NOMO-1 treated with DMSO at 0.1 percent for 48 hours (cell line): Measurements from ENCODE around the gene IZUMO4.

Experiments
- DNase-seq: peaks from one replicate; lab custom pipeline; 2025; ENCODE audit not compliant: unreplicated experiment; lab: John Stamatoyannopoulos, UW

Gene IZUMO4, protein sequence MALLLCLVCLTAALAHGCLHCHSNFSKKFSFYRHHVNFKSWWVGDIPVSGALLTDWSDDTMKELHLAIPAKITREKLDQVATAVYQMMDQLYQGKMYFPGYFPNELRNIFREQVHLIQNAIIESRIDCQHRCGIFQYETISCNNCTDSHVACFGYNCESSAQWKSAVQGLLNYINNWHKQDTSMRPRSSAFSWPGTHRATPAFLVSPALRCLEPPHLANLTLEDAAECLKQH

DNA sequence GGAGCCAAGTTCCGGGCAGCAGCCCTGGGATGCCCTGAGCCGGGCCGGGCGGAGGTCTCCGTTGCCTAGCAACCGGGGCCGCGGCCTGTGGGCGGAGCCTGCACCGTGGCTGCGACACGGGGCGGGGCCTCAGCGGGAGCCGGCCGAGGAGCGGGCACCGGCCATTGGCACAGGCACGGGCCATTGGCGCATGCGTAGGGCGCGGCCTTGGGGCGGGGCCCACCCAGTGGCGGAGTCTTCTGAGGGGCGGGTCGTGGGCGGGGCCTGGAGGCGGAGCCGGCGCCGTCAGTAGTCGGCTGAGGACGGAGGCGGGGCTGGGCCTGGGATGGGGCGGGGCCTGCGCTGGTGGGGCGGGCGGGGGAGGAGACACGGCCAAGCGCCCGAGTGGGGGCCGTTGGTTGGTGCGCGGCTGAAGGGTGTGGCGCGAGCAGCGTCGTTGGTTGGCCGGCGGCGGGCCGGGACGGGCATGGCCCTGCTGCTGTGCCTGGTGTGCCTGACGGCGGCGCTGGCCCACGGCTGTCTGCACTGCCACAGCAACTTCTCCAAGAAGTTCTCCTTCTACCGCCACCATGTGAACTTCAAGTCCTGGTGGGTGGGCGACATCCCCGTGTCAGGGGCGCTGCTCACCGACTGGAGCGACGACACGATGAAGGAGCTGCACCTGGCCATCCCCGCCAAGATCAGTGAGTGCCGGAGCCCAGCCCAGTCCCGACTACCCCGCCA lies at the start of gene IZUMO4:
IZUMO4 (plus strand) TSS at position 436 of the 723 bp plus-strand sequence; CDS start at position 467, 31 bp downstream.
- DNase-seq: peak; percentile 97

DNA sequence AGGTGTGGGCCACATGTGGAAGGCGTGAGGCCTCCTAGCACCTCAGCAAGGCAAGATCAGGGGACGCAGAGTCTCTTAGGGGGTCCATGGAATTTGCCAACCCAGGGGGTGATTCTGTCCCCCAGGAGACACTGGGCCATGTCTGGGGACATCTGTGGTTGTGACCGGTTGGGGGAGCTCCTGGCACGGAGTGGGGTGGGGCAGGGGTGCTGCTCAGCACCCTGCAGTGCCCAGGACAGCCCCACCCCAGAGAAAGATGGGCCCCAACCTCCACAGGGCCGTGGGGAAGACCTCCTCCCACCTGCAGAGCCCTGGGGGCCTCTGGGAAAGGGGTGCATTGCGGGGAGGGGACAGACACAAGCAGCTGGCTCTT lies 49.7 kb upstream of the IZUMO4 start:
- no peak for DNase-seq

DNA sequence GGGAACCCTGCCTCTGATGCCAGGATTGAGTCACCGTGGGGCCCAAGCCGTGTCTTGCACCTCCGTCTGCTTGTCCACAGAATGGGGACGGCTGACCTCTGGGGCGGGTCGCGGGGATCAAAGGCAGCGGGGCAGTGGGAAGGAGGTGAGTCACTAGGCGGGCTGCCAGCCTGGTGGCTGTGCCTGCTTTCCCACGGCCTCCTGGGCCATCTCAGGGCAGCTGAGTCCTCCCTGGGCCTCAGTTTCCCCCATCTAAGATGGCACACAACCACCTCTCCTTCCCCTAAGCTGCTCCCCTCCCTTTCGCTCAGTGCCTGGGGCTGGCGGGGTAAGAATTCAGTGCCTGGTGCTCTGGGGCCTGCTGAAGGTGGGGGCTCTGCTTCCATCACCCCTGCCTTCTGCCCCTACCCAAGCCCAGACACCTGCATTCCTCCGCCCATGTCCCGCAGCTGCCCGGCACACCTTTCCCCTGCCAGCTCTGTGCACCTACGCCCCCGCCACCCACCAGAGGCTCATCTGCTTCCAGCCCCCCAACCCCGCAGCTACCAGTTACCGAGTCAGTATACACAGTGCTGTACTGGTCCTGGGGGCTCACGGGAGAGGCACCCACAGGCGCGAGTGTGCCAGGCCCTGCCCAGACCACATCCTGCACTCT lies 49.1 kb upstream of the IZUMO4 start:
- no peak for DNase-seq

DNA sequence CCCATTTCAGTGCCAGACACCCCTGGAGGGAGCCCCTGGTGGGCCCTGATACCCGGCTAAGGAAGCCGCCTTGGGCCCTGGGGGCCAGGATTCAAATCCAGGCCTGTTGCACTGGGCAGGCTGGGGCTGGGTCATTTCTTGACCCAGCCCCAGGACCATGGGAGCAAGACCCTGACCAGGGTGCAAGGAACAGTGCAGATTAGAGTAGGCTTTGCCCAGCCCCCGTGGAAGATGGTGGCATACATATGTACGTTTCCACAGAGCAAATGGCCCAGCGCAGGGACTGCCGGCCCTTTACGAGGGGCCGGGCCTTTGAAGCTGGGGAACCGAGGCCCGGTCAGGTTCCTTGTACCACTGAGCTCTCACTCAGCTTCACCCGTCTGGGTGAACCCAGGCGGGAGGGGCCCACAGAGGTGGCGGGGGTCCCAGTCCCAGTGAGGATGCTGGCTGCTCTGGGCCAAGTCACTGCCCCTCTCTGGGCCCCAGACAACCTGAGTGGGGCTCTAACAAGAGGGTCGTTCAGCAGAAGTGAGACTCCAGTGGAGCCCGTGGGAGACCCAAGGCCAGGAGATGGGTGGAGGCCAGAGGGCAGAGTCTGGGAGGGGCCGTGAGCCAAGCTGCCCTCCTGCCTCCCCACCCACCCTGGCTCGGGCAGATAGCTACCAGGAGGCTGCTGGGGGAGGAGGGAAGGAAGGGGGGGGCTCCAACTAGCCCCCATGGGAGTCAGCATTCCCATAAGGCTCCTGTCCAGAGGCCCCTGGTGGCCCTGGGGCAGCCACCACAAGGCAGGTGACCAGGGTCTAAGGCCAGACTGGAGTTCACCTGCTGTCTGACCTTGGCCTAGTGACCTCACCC lies 48.4 kb upstream of the IZUMO4 start:
- DNase-seq: no peak

DNA sequence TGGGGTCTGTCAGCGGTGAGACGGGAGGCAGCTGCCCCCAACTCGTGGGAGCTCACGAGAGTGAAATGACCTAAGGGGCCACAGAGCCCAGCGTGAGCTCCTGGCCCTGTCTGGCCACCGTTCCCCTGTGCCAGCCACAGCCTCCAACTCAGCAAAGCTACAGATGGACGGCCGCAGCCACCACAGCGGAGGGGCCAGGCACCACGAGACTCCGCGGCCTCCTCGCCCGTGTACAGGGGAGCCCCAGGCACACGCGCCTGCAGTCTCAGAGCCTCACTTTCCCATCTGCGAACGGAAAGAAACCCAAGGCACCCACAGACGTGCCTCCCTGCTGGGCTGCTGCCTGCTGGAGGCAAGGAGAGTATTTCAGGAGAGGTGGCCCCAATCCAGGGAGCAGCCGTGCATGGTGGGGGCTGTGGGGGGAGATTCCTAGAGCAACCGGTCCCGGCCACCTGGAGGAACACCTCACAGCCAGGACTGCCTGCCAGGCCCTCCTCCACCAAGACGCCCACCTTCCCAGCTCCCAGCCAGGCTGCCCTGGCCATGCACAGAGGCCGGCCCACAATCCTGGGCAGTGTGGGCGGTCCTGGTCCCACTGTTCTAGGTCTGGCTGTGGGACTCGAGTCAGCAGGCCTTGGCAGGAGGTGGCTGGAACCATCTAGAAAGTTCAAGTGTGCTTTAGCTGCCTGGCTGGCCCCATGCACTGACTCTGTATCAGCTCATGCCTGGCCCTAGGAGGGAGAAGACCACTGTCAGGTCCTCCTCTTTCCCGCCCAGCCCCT lies 47.6 kb upstream of the IZUMO4 start:
- no peak for DNase-seq

DNA sequence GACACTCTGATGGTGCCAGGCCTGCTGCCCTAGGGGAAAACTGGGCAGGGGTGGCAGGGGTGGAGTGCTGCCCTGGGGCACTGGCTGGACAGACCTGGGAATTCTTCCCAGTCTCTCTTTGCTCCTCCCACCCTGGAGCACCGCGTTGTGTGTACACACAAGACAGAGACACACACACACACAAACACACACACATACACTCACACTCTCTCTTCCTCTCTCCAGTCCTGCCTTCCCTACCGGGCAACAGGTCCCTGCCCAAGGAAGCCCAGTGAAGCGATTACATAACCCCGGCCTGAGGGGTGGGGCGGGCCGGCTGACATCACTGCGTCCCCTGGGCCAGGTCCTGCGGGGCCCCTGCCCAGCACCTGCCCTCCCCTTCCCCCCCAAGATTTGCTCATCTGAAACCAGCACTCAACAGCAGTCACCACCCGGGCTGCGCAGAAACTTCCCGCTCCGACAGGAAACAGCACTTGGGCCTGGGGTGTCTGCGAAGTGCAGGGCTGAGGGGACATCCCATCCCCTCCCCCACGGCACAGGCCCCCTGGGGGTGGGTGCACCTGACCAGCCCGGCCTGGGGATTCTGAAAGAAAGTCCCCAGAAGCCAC lies 46.9 kb upstream of the IZUMO4 start:
- peak; percentile 88 for DNase-seq

DNA sequence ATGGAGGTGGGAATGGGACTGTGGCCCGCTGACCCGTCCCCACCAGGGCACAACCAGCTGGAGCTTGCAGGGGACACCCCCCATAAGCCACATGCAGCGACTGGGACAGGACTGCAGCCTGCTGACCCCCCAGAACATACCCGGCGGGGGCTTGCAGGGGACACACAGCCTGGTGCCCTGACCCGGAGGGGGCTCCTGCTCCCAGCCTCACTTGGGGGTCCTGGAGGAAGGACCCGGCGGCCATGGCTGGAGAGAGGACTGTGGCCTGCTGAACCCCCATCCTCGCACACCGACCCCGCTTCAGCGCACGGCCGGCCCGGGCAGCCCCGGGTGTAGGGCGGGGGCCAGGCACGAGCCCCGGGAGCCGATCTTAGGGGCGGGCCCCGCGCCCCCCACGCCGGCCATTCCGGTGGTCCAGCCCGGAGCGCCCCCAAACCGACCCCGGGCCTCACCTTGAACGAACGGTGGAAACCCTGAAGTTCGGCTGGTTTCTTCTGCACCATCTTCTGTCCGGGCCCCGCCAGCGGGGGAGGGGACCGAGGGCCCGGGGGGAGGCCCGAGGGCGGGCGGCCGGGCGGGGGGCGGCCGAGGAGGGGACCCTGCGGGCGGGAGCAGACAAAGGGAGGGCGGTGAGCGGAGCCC lies 46.2 kb upstream of the IZUMO4 start:
- no peak for DNase-seq

DNA sequence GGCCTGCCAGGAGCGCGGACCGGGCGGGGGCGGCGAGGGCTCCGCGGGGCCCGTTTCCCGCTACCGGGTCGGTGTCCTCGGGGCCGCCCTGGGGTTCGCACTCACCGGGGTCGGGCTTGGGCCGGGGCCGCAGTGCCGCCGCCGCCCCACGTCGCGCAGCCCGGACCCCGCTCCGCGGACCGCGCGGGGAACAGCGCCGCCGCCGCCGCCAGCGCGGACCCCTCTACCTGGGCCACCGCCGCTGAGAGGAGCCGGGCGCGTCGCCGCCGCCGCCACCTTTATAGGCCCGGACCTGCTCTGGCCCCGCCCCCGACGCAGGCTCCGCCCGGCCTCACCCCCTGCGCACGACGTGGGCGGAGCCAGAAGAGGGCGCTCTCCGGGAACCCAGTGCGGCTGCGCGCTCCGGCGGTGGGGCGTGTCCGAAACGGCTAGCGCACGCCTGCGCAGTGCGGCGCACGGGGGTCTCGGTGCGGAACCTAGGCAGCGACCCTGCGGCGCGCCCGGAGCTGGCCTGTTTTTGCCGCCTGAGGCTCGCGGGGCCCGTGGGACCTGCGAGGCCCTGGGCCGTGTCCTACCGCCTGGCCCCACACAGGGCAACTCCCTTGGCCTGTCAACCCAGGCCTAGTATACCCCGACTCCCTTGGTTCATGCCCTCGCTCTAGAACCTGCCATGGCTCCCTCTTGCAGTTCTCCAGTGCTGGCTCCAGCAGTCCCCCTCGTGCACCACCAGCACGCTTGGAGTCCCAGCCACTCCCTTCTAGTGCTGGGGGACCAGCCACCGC lies 45.5 kb upstream of the IZUMO4 start, which contains the start of gene MKNK2:
MKNK2 (minus strand) TSS at position 254 of the 782 bp plus-strand sequence. CDS start 393 bp downstream, outside the sequence.
- DNase-seq: peak; percentile 82

DNA sequence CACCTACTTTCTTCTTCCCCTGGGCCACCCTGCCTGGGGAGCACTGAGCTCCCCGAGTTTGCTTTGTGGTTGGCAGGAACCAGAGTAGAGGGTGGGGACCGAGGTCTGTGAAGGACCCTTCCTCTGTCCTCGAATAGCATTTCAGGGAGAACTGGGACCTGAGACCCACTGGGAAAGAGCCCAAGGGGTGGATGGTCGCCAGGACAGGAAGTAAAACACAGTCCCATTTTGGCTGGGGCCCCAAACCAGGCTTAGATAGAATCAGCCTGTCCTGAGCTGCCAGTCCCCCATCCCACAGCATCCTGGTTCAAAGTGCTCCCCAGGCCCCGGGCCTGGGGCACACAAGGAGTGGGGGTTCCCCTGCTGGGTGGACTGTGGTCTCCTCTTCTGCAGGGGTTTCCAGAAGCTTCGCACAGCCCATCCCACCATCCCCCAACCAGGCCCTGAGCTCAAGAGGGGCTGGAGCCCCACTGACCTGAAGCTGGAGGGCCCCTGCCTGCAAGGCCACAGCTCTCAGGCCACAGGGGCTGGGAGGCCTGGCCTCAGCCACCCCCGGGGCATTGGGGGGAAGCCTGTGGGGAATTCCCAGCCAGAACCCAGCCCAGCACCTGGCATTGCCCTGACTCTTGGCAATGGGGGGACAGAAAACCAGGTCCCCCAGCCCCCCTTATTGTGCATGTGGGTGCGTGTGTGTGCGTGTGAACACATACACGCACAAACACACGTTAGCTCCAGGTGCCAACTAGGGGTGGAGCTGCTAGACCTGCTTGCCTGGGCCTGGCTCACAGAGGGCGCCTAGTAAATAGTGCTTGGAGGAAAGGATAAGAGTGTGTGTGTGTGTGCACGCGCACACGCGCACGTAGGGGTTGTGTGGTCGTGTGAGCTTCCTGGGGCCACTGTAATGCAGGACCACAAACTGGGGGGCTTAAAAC lies 44.7 kb upstream of the IZUMO4 start:
- DNase-seq: no peak

DNA sequence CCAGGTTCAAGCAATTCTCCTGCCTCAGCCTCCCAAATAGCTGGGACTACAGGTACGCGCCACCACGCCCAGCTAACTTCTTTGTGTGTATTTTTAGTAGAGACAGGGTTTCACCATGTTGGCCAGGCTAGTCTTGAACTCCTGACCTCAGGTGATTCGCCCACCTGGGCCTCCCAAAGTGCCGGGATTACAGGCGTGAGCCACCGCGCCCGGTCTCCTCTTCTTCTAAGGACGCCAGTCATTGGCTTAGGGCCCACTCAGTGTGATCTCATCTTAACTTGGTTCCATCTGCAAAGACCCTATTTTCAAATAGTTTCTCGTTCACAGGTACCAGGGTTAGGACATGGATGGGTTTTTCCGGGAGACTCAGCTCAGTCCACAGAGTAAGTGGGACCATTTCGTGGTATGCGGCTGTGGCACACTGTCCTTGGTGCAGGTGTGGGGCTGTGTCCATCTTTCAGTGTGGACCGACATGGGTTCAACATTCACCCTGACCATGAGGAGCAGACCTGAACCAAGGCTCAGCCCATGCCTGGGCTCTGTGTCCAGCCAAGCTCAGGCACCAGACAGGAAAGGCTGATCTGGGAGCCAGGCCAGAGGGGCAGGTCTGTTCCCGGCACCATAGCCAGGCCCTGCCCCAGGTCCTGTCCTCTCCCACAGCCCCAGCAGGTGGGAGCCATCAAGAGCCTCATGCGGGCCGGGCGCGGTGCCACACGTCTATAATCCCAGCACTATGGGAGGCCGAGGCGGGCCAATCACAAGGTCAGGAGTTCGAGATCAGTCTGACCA lies 42.9 kb upstream of the IZUMO4 start:
- DNase-seq: no peak

DNA sequence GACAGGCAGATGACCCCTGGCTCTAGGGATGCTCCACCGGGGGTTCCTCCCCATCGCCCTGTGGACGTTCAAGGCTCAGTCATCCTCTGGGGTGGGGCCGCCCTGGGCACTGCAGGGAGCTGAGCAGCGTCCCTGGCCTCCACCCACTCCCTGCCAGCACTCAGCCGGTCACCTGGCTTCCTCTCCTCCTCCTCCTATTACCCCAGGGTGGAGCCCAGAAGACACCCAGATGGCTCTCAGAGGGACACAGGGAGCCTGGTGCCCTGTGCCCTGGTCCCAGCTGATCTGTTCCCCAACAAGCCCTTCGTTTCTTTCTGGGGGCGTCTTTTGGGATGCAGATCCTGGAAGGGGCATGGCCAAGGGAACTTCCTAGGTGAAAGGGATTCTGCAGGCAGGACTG lies 42.0 kb upstream of the IZUMO4 start:
- no peak for DNase-seq

DNA sequence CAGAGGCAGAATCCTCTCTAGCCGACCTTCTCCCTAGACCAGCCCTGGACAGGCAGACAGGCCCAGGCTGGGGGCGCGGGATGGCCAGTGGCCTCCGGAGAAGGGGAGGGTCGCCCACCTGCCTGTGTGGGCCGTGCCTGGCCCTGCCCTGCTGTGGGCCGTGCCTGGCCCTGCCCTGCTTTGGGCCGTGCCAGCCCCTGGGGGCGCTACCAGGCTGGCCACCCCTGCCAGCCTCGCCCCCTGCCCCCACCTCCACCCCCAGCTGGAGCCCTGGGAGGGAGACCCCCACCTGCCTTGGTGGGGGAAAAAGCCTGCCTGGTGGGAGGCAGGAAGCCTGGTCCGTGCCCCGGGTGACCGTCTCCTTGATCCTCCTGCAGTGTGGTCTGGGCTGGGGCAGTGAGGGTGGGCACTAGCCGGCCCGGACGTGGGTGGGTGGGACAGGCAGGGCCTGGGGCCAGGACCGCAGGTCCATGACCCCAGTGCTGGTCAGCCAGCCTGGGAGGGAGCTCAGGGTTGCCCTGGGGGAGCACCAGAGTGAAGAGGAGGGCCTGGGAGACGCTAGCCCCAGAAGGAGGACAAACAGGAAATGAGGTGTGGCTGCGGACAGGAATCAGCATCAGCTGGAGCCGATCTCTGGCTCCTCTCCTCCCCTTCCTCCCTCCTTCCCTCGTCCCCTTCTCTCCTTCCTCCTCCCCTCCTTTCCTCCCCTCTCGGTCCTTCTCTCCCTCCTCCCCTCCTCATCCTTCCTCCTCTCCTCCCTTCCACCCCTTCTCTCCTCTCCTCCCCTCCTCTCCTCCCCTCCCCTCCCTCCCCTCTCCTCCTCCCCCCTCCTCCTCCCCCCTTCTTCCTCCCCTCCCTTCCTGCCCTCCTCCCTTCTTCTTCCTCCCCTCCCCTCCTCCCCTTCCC lies 40.5 kb upstream of the IZUMO4 start:
- no peak for DNase-seq

DNA sequence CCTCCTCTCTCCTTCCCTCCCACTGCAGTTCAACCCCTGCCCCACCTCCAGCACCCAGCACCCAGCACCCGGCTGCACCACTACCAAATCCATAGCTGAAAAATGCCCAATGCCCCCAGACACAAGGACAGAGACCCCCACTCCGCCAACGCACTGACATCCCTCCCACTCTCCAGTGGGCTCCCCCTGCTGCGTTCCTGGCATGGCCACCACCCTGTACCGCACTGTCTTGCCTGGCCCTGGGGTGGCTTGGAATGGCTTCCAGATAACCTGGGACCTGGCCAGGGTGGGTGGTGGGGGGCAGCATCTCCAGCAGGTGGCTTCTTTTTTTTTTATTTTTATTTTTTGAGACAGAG lies 39.9 kb upstream of the IZUMO4 start:
- no peak for DNase-seq

DNA sequence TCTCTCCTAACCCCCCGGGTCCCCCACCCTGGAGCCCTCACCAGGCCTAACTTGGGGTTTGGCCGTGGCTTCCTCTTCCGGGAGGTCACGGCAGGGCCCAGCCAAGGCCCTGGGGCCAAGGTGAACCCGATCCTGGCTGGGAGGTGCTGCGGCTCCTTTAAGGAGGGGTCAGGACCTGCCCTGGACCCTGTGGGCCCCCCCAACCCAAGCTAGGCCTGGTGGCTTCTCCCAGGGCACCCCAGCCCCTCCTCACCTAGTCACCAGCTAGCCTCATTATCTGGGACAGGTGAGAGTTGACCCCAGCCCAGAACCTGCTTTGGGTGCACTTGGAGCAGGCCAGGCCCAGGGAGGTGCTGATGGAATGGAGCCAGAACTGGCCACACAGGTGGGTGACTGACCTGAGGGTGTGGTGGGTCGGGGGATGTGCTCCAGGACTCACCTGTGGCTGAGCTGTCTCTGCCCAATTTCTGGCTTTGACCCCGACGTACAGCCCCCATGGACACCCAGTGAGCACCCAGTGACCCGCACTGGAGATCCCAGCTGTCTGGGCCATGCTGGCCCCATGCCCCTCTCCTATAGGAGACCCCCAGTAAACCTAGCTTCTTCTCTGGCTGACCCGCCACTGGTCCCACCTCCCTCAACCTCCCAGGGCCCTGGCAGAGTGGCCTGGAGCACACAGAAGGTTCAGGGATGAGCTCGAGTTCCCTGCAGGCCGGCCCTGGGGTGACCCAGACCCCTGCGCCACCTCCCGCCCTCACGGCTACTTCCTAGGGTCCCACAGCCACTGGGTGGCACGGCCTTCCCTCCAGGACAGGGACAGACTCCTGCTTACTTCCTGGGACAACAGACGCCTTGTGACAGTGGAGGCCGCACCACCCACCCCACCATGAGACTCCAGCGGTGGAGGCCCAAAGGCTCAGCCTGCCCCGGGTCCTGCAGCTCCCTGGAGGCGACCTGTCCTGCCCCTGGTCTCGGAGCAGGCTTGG lies 38.9 kb upstream of the IZUMO4 start:
- DNase-seq: no peak
